ENCODE data around the gene TBATA. TPM values are rescaled to one million over a fixed set of nuclear protein-coding genes. Genes with fewer than 3 reads are reported as not detected.

The TBATA gene
- polyA plus RNA-seq, 1 donor (not counting 4 experiments of a cell fraction or from before 2014, with no cell fraction given) = not detected

DNA sequence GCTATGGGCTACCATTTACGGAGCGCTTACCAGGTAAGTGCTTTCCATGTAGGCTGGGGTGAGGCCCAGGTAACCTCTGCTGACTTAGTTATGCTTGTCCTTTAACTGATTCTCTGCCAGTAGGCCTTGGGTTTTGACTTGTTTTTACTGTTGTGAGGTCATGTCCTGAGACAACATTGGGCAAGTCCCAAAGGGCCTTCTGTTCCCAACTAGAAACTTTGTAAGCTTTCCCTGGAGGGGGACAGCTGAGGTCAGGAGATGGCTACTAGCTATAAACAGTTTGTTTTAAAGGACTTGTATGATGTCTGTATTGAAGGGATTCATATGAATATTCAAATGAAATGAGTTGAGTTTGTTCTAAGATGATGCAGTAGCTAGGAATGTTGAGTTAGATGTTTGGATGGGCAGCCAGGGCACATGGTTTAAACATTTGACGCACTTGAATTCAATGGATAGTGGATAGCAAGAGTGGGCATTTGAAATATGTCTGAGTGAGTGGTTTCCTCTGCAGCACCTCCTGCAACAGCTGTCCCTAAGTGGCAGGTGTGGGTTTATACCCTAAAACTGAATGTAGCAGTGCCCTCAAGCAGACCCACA, 20.5 kb upstream of the TBATA start:
- dilution Hi-C loops (cut with MboI; ENCODE audit: extremely low pct_ligation_motif_present, low sequenced_read_pairs) = no loop called here
- H3K27ac ChIP-seq (ENCODE audit: control insufficient read depth, insufficient read depth, low read length) = no peak overlapping the region
- H3K4me3 ChIP-seq (ENCODE audit: control insufficient read depth in 2 of 3, extremely low read depth in 1 of 3, insufficient read depth in 2 of 3, low read depth in 1 of 3, low read length in 3 of 3) = no peak overlapping the region
- H3K27me3 ChIP-seq (ENCODE audit: control insufficient read depth, extremely low read depth, insufficient read depth, low read length) = no peaks in the 10 kb centered on the region
- no peaks in the 10 kb centered on the region for H4K20me1 ChIP-seq (ENCODE audit: control insufficient read depth, extremely low read depth, insufficient read depth, low read length)
- H3K9me1 ChIP-seq (ENCODE audit: control insufficient read depth, extremely low read depth, insufficient read depth, low read length) = no peaks in the 10 kb centered on the region
- no peak overlapping the region for H2AFZ ChIP-seq (ENCODE audit: control insufficient read depth, low read length)
- H3K36me3 ChIP-seq (ENCODE audit: control insufficient read depth in 2 of 2, extremely low read depth in 1 of 2, insufficient read depth in 2 of 2, low read length in 2 of 2) = no peaks in the 10 kb centered on the region
- DNase-seq (ENCODE audit: low read depth, low spot score) = no peak
- no peak overlapping the region for H3K9ac ChIP-seq (ENCODE audit: control insufficient read depth, extremely low read depth, insufficient read depth, low read length)
- TF ChIP-seq CTCF (optimal IDR thresholded peaks at IDR 0.05 in 1 of 3, IDR thresholded peaks at IDR 0.05 in 1 of 3, conservative IDR thresholded peaks at IDR 0.05 in 1 of 3; ENCODE audit: extremely low read depth in 1 of 3, insufficient read depth in 2 of 3, low read length in 3 of 3) (no peak), EZH2 (IDR thresholded peaks at IDR 0.05; ENCODE audit: low read length) (no peak)
- H3K4me1 ChIP-seq (ENCODE audit: control insufficient read depth, extremely low read depth, insufficient read depth, low read length) = peaks cover 12% of the 10 kb centered on the region
- H3K9me3 ChIP-seq (ENCODE audit: control insufficient read depth, low read depth, low read length) = no peaks in the 10 kb centered on the region
- FAIRE-seq = no peak
- no peak overlapping the region for H3K4me2 ChIP-seq (ENCODE audit: control insufficient read depth, extremely low read depth, insufficient read depth, low read depth, low read length)
- no peaks in the 10 kb centered on the region for H3K79me2 ChIP-seq (ENCODE audit: control insufficient read depth, insufficient read depth, low read length)

DNA sequence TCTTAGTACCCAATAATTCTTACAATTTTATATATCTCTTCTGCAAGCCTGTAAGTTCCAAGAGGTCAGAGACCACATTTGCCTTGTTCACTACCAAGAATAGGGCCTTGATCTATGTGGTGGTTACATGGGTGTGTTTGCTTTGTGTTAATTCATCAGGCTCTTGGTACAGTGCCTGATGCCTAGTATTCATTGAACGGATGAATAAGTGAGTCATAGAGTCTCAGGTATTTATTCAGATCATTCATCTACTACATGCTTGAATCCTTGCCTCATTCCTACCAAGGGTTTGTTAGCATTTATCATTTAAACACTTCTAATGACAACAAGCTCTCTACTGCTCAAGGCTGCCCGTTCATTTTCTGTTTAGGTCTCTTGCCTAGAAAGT, 19.2 kb upstream of the TBATA start:
- DNase-seq (ENCODE audit: low read depth, low spot score) (no peak), FAIRE-seq (peak; percentile 94)
- H3K9me3 ChIP-seq (ENCODE audit: control insufficient read depth, low read depth, low read length) = no peaks in the 10 kb centered on the region
- peak overlapping the region; percentile 19 for H3K27ac ChIP-seq (ENCODE audit: control insufficient read depth, insufficient read depth, low read length)
- no peaks in the 10 kb centered on the region for H3K36me3 ChIP-seq (ENCODE audit: control insufficient read depth in 2 of 2, extremely low read depth in 1 of 2, insufficient read depth in 2 of 2, low read length in 2 of 2)
- no peaks in the 10 kb centered on the region for H4K20me1 ChIP-seq (ENCODE audit: control insufficient read depth, extremely low read depth, insufficient read depth, low read length)
- H3K4me3 ChIP-seq (ENCODE audit: control insufficient read depth in 2 of 3, extremely low read depth in 1 of 3, insufficient read depth in 2 of 3, low read depth in 1 of 3, low read length in 3 of 3) = no peak overlapping the region
- H3K9me1 ChIP-seq (ENCODE audit: control insufficient read depth, extremely low read depth, insufficient read depth, low read length) = no peaks in the 10 kb centered on the region
- no peaks in the 10 kb centered on the region for H3K79me2 ChIP-seq (ENCODE audit: control insufficient read depth, insufficient read depth, low read length)
- H3K4me2 ChIP-seq (ENCODE audit: control insufficient read depth, extremely low read depth, insufficient read depth, low read depth, low read length) = no peak overlapping the region
- no peak for TF ChIP-seq CTCF (optimal IDR thresholded peaks at IDR 0.05 in 1 of 3, IDR thresholded peaks at IDR 0.05 in 1 of 3, conservative IDR thresholded peaks at IDR 0.05 in 1 of 3; ENCODE audit: extremely low read depth in 1 of 3, insufficient read depth in 2 of 3, low read length in 3 of 3)
- TF ChIP-seq EZH2 (IDR thresholded peaks at IDR 0.05; ENCODE audit: low read length) = no peak
- no peak overlapping the region for H2AFZ ChIP-seq (ENCODE audit: control insufficient read depth, low read length)
- no peak overlapping the region for H3K9ac ChIP-seq (ENCODE audit: control insufficient read depth, extremely low read depth, insufficient read depth, low read length)
- no peaks in the 10 kb centered on the region for H3K27me3 ChIP-seq (ENCODE audit: control insufficient read depth, extremely low read depth, insufficient read depth, low read length)
- peaks cover 12% of the 10 kb centered on the region for H3K4me1 ChIP-seq (ENCODE audit: control insufficient read depth, extremely low read depth, insufficient read depth, low read length)
- dilution Hi-C loops (cut with MboI; ENCODE audit: extremely low pct_ligation_motif_present, low sequenced_read_pairs) = no loop called here
